ENCODE results near the gene KRT80.

KRT80 gene

GRCh38 chr12:52198454-52199215, 6.8 kb upstream of the KRT80 start:
- no peak for DNase-seq (ENCODE audit: low spot score)

- no peak for DNase-seq (ENCODE audit: low spot score)
These were observed 5.8 kb upstream of the KRT80 start for GRCh38 chr12:52197371-52198231.

- no peak for DNase-seq (ENCODE audit: low spot score)
These were observed 3.4 kb upstream of the KRT80 start for GRCh38 chr12:52195065-52195730.

- DNase-seq (ENCODE audit: low spot score): no peak
These were observed 2.2 kb upstream of the KRT80 start for GRCh38 chr12:52193991-52194390.

GRCh38 chr12:52193532-52193931, 1.7 kb upstream of the KRT80 start:
- DNase-seq (ENCODE audit: low spot score): no peak

- no peak for DNase-seq (ENCODE audit: low spot score)
These were observed 719 bp downstream of the KRT80 start for GRCh38 chr12:52190860-52191729.

GRCh38 chr12:52189376-52190174, 2.2 kb downstream of the KRT80 start:
- no peak for DNase-seq (ENCODE audit: low spot score)

- DNase-seq (ENCODE audit: low spot score): no peak
These were observed 3.2 kb downstream of the KRT80 start for GRCh38 chr12:52188658-52189057.

- no peak for DNase-seq (ENCODE audit: low spot score)
These were observed 4.2 kb downstream of the KRT80 start for GRCh38 chr12:52187640-52188039.

GRCh38 chr12:52187206-52187605, 4.6 kb downstream of the KRT80 start:
- DNase-seq (ENCODE audit: low spot score): no peak

- no peak for DNase-seq (ENCODE audit: low spot score)
These were observed 5.5 kb downstream of the KRT80 start for GRCh38 chr12:52186118-52186840.

- DNase-seq (ENCODE audit: low spot score): no peak
These were observed 6.3 kb downstream of the KRT80 start for GRCh38 chr12:52185400-52185967.

- DNase-seq (ENCODE audit: low spot score): no peak
These were observed 7.0 kb downstream of the KRT80 start for GRCh38 chr12:52184813-52185212.

GRCh38 chr12:52183971-52184370, 7.8 kb downstream of the KRT80 start:
- DNase-seq (ENCODE audit: low spot score): no peak

- DNase-seq (ENCODE audit: low spot score): no peak
These were observed 8.3 kb downstream of the KRT80 start for GRCh38 chr12:52183544-52183910.

GRCh38 chr12:52182898-52183543, 8.8 kb downstream of the KRT80 start:
- no peak for DNase-seq (ENCODE audit: low spot score)

GRCh38 chr12:52182384-52182783, 9.4 kb downstream of the KRT80 start:
- DNase-seq (ENCODE audit: low spot score): no peak

- no peak for DNase-seq (ENCODE audit: low spot score)
These were observed 10.1 kb downstream of the KRT80 start for GRCh38 chr12:52181746-52182145.

- no peak for DNase-seq (ENCODE audit: low spot score)
These were observed 10.7 kb downstream of the KRT80 start for GRCh38 chr12:52180971-52181628.

All from CD4-positive, alpha-beta T cell treated with Interleukin-2 at 100 ng/mL for 4 hours (primary cell).